NCI-H345 (cell line): ENCODE data around the gene PXYLP1.

Experiments used
- DNase-seq: peaks from one replicate; lab custom pipeline; 2025; lab: John Stamatoyannopoulos, UW

The PXYLP1 gene

DNA sequence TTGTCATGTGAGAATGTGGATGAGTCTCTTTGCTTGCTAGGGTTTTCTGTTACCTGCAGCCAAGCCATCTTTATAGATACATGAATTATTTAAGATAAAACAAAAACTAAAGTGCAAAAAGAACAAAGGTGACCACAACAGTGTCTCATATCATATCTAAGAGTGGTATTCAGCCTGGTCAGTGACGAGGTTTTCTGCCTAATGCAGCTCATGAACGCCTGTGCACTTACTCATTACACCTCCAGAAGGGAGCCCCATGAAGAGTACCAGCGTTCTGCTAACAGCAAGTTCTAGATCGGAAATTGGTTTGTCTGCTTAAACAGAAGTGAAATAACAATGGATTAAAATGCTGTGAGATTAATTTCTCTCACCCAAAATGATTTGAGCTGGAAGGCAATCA lies 19.2 kb downstream of the PXYLP1 start:
- no peak for DNase-seq

DNA sequence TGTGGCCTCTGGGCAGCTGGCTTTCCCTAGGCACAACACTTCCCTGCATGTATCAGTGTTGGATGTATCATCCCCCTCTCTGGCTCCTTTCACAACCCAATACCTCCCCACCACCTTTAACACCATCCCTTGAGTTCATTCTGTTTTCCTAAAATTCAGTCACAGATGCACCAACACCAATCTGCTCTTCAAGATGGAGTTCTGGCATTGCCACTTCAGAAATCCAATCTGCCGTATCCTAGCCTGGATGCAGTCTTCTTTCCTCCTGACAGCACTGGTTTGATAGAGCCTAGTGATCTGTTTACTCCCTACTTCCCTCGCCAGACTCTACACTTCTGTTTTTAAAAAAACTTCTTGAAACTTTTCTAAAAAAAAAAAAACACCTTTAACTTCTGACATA lies 21.7 kb downstream of the PXYLP1 start:
- no peak for DNase-seq

DNA sequence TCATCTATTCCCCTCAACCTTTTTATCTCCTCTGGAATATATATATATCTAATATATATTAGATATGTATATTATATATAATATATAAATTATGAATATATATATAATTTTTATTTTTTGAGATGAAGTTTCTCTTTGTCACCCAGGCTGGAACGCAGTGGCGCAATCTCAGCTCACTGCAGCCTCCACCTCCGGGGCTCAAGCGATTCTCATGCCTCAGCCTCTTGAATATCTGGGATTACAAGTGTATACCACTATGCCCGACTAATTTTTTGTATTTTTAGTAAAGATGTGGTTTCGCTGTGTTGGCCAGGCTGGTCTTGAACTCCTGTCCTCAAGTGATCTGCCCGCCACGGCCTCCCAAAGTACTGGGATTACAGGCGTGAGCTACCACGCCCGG lies 22.2 kb downstream of the PXYLP1 start:
- DNase-seq, result no peak

DNA sequence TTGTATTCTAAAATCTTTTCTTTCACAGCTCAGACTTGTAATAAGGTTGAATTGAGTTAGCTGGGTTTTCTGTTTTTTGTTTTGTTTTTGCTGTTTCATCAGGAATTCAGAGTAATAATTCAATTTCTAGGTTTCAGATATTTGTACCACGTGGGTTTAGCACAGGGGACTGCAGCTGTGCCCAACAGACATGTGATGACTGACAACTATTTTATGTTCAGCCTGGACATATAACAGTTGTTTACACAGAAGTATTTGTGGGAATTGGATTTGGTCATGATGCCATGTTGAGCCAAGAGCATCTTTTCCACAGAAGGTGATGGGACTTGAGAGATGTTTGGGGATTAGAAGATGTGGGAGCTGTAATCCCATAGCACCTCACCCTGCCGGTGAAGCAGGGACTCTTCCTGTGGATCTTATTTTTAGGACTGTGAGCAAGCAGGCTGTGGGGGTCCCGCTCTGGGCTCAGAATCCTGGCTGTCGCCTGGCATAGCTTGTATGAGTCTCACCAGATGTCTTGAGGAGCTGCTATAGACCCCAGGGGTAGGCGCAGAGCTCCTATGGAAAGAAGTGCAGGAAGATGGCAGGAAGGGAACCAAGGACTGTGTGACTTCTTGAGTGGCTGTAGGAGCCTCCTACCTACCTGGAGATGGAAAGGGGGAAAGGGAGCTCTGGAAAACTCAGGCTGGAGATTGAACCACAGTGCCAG lies 23.7 kb downstream of the PXYLP1 start:
- DNase-seq, result no peak

DNA sequence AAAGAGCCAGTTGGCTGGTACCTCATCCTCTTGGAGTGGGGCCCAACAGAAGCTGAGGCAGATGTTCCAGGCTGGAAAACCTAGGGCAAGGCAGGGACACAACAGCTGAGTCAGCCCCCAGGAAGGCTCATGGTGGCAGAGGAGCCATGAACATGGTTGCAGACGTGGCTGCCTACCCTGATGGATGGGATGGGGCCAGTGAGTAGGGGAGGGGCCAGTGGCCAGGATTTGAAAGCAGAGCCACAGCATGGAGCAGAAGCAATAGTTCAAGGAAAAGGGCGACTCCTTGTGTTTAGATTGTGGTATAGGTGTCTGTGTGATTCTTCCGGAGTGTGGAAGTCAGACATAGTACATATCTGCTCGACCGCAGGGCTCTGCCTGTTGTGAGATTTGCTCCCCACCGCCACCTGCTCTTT lies 24.2 kb downstream of the PXYLP1 start:
- no peak for DNase-seq

DNA sequence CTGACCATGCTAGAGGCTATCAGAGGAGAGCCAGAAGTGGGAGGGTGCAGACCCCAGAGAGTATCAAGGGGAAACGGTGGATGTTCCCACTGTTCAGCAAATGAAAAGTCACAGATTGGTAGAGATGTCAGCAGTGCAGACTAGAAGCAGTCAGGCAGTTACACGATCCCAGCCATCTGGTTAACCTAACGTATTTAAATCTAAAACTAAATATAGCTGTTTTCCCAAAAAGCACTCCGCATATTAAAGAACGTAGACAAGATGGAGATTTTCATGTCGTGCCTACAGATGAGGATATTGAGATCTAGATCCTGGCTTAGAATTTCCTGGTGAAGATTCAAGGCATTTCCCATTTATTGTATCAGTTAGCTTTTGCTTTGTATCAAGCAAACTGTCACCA lies 25.2 kb downstream of the PXYLP1 start:
- DNase-seq, result no peak

DNA sequence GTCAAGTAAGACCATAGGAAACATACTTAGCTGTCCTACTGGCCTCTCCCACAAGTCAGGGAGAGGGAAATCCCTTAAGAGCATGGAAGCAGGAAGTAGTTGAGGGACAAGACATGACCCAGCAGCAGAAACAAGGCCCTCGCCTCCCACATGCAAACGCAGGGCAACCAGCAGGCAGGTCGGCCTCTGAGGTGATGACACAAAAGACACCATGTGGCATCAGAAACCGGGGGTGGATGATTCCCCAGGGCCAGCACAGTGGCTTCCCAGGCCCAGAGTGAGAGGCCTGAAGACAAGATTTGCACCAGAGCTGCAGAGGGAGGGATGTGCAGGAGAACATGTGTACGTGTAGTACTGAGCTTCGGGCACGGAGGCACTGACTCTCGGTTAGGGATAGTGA lies 26.3 kb downstream of the PXYLP1 start:
- DNase-seq, result no peak

DNA sequence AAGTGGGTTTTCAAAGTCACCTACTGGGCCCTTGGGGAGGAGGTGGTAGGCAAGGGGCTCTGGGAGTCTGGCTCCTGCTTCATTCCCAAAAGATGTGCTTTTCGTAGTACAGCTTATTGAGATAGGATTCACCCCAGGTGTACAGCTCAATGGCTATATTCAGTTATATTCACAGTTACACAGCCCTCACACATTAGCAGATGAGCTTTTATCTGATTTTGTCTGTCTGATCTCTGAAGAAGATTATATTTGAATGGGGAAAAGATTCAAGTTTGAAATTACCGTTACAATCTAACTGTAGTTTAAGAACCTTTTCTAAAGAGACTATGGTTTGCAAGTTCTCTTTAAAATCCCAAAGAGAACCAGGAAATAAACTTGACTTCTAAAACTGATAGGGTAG lies 27.3 kb downstream of the PXYLP1 start:
- no peak for DNase-seq

DNA sequence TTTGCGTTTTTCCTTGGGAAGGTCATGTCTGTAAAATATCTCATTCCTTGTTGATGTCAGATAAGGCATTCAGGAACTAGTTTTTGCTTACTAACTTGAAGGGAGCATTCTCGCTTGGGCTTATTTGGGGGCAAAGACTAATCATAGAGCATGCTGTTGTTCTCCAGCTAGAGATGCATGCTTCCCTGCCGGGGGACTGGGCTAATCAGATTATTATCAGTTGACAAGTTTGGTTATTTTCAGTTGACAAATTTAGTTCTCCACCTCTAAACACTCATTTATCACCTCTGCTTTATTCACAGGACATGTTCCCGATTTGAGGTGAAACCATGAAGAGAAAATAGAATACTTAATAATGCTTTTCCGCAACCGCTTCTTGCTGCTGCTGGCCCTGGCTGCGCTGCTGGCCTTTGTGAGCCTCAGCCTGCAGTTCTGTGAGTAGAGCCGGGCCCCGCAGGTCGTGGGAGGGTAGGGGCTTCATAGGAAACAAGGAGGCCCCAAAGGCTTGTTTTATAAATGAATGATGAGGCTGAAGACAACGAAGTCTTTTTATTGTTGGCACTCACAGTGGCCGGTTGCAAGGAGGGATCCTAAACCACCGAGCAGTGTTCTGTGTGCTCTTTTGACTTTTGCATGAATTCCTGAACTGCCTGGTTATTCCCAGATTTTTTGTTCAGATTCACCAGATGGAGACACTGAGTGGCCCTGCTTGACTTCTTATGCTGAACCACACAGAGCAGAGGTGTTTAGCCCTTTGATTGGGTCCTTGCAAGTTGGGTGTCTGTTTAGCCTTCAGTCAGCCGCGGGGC lies 28.4 kb downstream of the PXYLP1 start:
- no peak for DNase-seq

DNA sequence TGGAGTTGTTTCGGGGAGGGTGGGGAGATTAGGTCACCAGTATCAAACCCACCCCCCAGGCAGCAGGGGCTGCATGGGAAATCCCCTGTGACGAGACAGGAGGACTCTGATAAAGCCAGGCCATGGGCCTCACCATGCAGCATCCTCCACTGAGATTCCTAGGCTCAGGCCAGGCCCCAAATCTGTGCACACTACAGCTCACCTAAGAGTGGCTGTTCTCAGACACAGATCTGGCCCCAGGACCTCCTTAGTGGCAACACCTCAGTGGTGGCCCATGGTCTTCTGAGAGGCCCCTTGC lies 29.0 kb downstream of the PXYLP1 start:
- DNase-seq, result no peak

DNA sequence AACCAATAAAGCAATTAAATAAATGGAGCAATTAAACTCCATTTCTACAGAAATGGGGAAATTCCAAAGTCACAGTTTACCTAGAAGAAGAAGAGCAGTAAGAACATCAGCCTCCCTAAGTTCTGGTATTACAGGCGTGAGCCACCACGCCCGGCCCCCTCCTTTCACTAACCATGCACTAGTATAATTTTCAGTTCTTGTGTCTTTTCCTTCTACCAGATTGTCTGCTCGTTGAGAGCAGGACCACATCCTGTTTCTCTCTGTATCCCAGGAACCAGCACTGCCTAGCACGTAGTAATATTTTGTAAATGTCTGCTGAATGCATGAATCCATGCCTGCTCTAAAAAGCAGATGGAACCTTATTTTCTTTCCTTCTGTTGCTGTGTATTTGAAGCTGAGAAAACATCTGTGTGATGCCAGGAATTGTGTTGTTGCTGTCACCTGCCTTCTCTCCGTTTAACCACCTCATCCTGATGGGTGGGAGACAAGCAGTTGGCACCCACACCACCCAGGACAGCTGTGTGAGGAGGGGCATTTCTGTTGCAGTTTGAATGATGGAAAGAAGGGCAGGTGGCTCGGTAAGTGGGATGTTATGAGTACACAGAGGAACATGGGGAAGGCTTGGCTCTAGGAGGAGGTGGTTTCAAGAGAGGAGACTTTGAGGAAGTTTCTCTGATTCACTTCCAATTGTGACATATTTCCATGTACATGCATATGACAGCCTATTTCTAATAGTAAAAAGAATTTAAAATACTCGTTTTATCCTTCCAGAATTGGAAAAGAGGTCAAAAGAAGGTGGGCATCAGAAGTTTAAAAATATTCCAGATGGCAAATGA lies 30.1 kb downstream of the PXYLP1 start:
- no peak for DNase-seq

DNA sequence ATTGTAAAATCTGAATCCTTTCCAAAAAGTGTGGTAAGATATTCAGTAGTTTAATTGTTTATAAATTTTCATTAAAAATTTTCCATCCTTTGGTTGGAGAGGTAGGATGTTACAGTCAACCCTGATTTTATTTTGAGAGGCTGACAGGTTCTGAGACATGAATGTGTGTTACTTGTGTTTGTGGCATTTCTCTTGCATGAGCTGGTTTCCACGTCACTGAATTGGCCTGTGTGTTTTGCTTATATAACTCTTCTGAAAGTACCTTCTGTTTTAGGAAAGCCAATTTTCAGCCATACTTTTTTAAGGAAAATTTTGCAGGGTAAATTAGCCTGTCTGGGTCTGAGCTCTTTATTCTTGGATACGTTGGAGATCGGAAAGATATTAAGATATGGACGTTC lies 30.7 kb downstream of the PXYLP1 start:
- DNase-seq, result no peak

DNA sequence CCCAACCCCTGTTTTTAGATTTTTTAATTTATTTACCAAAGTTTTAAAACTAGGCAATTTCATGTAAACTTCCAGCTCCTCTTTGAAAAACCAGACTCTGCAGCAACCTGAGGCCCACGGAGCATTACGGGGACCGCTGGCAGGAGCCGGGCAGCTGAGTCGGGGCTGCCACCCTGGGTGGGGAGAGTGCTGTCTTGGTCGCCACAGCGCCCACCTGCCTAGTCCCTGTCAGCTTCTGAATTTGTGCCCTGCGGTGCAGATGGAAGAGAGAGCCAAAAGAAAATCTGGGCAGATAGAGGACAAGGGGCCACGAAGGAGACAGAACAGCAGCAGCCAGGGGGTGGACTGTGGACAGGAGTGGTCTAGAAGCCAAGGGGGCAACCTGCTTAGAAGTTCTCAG lies 34.6 kb downstream of the PXYLP1 start:
- no peak for DNase-seq

DNA sequence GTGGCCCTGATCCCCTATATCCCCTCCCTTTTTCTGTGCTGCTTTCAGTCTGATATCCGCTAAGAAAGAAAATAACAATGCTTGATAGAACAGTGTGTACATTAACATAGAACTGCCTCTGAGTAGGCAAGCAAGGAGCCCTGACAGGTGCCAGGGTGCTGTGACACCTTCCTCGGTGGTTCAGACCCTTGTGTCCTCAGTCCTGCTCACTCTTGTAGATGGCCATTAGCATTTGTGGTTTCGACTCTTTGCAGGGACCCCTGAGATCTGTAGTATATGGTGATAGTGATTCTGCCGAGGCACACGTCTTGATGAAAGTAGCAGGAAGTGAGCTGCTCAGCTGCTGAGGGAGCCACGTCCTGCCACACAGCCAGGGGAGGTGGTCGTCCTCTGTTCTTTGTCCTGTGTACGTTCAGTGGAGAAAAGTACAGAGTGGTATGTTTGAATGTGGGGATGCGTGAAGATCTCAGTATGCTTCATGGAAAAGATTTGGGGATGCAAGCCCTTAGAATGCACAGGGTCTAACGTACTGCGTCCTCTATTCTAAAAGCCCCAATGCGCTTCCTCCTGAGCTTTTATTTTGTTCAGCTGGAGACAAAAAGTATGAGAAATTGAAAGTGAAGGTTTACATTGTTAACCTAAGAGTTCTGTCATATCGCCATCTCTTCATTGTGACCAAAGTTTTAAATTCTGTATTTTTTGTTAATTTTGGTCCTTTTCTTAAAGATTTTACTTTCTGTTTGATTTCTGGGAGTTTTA lies 35.4 kb downstream of the PXYLP1 start:
- no peak for DNase-seq

DNA sequence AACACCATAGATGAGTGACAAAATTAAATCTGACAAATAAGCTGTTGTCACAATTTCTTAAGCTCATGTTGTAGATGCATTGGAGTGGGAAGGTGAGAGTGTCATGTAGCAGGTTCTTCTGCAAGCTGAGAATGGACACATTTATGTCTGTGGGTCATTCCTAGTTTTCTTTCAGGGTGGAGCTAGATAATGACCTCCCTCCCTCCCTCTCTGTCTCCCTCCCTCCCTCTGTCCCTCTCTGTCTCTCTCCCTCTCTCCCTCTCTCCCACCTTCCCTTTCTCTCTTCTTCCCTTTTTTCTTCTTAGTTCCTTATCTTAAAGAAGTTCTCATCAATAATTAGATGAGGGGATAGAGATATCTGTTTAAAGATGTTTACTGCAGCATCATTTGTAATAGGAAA lies 36.0 kb downstream of the PXYLP1 start:
- no peak for DNase-seq

DNA sequence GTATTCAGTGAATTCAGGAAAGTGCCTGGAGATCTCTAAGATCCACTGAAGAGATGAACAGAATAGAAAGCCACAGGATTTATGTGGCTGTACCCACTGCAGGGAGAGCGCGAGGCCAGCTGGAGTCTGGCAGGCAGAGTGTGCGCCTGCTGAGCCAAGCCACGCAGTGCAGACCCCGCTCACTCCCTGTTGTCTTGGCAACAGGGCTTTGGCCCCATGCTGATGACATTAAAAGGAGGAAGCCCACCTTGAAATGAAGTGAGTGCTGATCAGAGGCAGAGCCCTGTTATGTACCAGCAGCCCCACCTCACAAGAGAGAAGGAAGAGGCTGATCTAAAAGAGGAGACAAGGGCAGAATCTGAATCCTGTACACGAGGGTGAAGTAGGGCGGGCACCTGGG lies 36.7 kb downstream of the PXYLP1 start:
- no peak for DNase-seq

DNA sequence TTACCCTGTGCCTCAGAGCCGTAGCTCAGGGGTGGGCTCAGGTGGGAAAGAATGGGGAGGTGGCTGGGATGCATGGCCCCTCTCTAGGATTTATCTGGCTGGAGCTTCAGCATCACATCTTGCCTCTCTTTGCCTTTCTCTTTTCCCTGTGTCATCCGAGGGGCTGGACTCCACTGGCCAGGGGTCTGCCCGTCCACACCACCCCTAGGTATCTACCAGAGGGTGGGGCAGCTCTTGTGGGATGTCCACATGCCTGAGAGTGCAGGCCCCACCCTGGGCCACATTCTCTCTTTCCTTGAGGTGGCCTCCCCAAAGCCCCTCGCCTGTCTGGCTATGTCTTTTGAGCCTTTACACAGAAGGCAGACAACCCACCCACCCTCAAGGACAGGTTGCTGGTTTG lies 37.2 kb downstream of the PXYLP1 start:
- DNase-seq, result no peak

DNA sequence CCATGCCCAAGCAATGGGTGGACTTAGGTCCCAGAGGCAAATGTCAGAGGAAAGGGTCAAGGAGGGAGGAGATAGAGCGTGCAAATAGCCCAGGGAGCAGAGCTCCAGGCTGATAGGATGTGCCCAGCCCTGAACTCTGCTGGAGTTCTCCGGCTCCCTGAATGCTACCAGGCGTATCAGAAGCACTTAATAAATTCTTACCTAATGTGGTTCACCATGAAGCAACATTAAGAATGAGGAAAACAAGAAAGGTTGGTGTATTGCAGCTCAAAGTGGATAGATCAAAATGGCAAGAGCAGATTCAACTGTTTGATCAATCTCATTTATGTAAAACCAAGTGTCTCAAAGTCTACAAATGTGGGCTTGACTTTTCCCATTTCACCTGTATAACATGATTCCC lies 38.3 kb downstream of the PXYLP1 start:
- DNase-seq, result no peak

DNA sequence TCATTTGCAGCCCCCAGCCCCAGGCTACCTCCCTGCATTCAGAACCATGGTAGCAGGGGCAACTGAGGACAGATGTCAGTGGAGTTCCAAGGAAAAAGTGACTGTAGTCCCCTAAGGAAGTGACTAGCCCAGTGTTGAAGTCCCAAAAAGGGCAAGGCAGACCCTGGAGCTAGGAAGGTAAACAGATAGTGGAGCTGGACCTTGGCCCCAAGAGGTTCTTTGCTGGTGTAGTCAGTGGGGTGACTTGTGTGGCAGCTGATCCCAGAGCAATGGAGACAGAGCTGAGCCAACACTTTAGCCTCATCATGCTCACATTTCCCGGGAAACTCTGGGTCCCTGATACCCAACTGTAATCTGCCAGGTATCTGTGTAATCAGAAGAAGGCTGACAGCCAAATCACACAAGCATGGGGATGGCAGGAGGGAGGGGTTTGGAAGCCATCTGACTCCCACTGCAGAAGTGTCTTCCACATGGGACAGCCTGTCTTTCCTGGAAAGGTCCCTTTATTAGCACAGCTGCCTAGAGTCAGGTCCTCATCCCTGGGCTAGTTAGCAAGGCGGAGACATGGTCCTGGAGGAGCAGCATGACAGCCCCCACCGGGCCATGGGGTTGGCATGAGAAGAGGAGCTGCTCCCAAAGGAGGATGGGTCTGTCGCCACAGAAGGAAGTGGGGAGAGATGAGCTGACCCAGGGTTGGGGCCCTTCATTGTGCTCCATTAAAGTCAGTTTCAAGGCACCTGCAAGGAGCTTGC lies 39.8 kb downstream of the PXYLP1 start:
- no peak for DNase-seq

DNA sequence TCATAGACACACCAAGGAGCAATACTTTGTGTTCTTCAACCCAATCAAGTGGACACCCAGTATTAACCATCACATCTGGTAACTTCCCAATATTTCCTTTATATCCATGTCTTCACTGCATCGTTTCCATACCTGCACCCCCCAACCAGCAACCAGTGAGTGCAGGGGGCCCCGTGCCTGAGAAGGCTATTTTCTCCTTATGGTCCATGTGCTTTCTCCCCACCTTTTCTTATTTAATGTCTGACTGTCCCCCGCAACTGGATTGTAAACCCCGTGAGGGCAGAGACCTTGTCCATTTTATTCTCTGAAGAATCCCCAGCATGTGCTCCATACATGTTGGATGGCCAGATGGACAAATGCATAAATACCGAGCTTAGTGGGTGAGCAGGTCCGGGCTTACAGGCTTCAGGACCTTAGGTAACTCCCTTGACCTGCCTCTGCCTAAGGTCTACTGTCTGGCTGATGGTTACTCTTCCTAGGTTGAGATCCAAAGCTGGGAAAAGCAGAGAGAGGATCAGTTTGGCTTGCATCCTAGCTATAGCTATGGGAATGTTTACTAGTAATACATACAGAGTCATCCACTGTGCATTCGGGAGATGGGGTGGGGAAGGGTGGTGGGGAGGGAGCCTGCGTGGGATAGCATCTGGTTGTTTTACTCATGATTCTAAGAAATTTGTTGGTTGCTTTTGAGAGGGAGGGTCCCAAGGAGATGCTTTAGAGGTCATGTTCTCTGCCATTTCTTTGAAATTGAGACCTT lies 41.5 kb downstream of the PXYLP1 start:
- no peak for DNase-seq
